Measurements from ENCODE around the gene TMEM121B. TPM values are rescaled to one million over a fixed set of nuclear protein-coding genes. Genes with fewer than 3 reads are reported as not detected.

TMEM121B gene
- polyA plus RNA-seq, 1 of the 3 experiments (the other 2 are of a cell fraction): 0.13 TPM

- Histone ChIP-seq H3K79me2 (ENCODE audit: insufficient read depth) (no peaks in the 10 kb centered on the region), H4K20me1 (ENCODE audit: insufficient read depth) (no peaks in the 10 kb centered on the region), H3K9me2 (no peaks in the 10 kb centered on the region), H3K27ac (ENCODE audit: low read depth in 2 of 2, low read length in 1 of 2) (no peak overlapping the region), H2AFZ (ENCODE audit: low read depth) (no peak overlapping the region), H3K4me1 (ENCODE audit: control insufficient read depth in 1 of 2, insufficient read depth in 2 of 2, low read depth in 1 of 2, low read length in 1 of 2) (no peaks in the 10 kb centered on the region; a peak in 1 of 4 replicates), H3K9ac (no peak overlapping the region), H3K4me2 (no peak overlapping the region), H3F3A (replicated peaks; ENCODE audit: insufficient read depth) (no peaks in the 10 kb centered on the region), H3K27me3 (ENCODE audit: insufficient read depth) (no peaks in the 10 kb centered on the region), H3K9me3 (no peaks in the 10 kb centered on the region), H3K36me3 (replicated peaks in 1 of 2; ENCODE audit: control insufficient read depth in 1 of 2, insufficient read depth in 2 of 2, low read length in 1 of 2) (peaks cover 9 to 44% of the 10 kb centered on the region in 2 experiments), H3K4me3 (ENCODE audit: low read depth in 2 of 2, low read length in 1 of 2) (no peak overlapping the region)
- no peak for DNase-seq
- ChIA-PET POLR2A (no interaction called here), CTCF (interaction anchor here (1.3 to 3.1 kb wide), 2 partner anchors 16 to 31 kb away, joined by 3 to 9 read pairs; no protein-coding TSS in a partner anchor)
- TF ChIP-seq RXRA (IDR thresholded peaks at IDR 0.05; ENCODE audit: borderline replicate concordance, low read depth) (no peak), SIN3A (IDR thresholded peaks at IDR 0.05; ENCODE audit: borderline replicate concordance, low read depth, low read length) (no peak), FOXM1 (IDR thresholded peaks at IDR 0.05; ENCODE audit: low read depth) (no peak), GATA2 (CRISPR knock-in tag; IDR thresholded peaks at IDR 0.05) (no peak), NFIC (IDR thresholded peaks at IDR 0.05; ENCODE audit: borderline replicate concordance) (no peak), JUND (IDR thresholded peaks at IDR 0.05) (no peak), EP300 (IDR thresholded peaks at IDR 0.05; ENCODE audit: borderline replicate concordance in 1 of 2, low read depth in 1 of 2, low read length in 1 of 2) (no peak), RCOR1 (IDR thresholded peaks at IDR 0.05; ENCODE audit: low read length) (no peak)
- TF ChIP-seq, protein P1, sequence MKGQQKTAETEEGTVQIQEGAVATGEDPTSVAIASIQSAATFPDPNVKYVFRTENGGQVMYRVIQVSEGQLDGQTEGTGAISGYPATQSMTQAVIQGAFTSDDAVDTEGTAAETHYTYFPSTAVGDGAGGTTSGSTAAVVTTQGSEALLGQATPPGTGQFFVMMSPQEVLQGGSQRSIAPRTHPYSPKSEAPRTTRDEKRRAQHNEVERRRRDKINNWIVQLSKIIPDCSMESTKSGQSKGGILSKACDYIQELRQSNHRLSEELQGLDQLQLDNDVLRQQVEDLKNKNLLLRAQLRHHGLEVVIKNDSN (IDR thresholded peaks at IDR 0.05; ENCODE audit: borderline replicate concordance, low read depth): no peak
- 100% methylated on average over 2 of the region's 9 CpGs for WGBS (ENCODE audit: low lambda C conversion rate)
These were observed 19.9 kb upstream of the TMEM121B start for GRCh38 chr22:17140826-17141766.

- Histone ChIP-seq H3K9me2 (no peaks in the 10 kb centered on the region), H3K4me2 (no peak overlapping the region), H2AFZ (ENCODE audit: low read depth) (no peak overlapping the region), H4K20me1 (ENCODE audit: insufficient read depth) (no peaks in the 10 kb centered on the region), H3K9me3 (no peaks in the 10 kb centered on the region), H3K27me3 (ENCODE audit: insufficient read depth) (no peaks in the 10 kb centered on the region), H3K36me3 (replicated peaks in 1 of 2; ENCODE audit: control insufficient read depth in 1 of 2, insufficient read depth in 2 of 2, low read length in 1 of 2) (peaks cover 9 to 44% of the 10 kb centered on the region in 2 experiments), H3K4me3 (ENCODE audit: low read depth in 2 of 2, low read length in 1 of 2) (no peak overlapping the region), H3K9ac (no peak overlapping the region), H3F3A (replicated peaks; ENCODE audit: insufficient read depth) (no peaks in the 10 kb centered on the region), H3K79me2 (ENCODE audit: insufficient read depth) (no peaks in the 10 kb centered on the region), H3K27ac (ENCODE audit: low read depth in 2 of 2, low read length in 1 of 2) (no peak overlapping the region), H3K4me1 (ENCODE audit: control insufficient read depth in 1 of 2, insufficient read depth in 2 of 2, low read depth in 1 of 2, low read length in 1 of 2) (no peaks in the 10 kb centered on the region; a peak in 1 of 4 replicates)
- DNase-seq: no peak
- POLR2A ChIA-PET: no interaction called here
- WGBS (ENCODE audit: low lambda C conversion rate): 83% methylated on average over 8 of the region's 8 CpGs
- CTCF ChIA-PET: interaction anchor here (1.3 to 3.1 kb wide), 2 partner anchors 15 to 32 kb away, joined by 3 to 9 read pairs; no protein-coding TSS in a partner anchor
- TF ChIP-seq RAD21 (IDR thresholded peaks at IDR 0.05; ENCODE audit: low read length): no peak
- TF ChIP-seq RXRA (IDR thresholded peaks at IDR 0.05; ENCODE audit: borderline replicate concordance, low read depth): no peak
- no peak for TF ChIP-seq MEF2A (IDR thresholded peaks at IDR 0.05; ENCODE audit: borderline replicate concordance, low read depth)
- TF ChIP-seq RFX5 (IDR thresholded peaks at IDR 0.05; ENCODE audit: low read length): no peak
- no peak for TF ChIP-seq EZH2phosphoT487 (IDR thresholded peaks at IDR 0.05; ENCODE audit: borderline replicate concordance, low read depth)
These were observed 18.9 kb upstream of the TMEM121B start for GRCh38 chr22:17140022-17140421.
